HG03139 (cell line): Measurements from ENCODE around the gene ADAMTS10.
"Not testable (repeated sequence)": the region's sequence is repeated elsewhere in the genome, so short reads cannot be mapped to it uniquely, and the experiment has no call there.

ENCODE experiments used
- ATAC-seq: cut with Tn5 transposase; IDR thresholded peaks from one replicate; pipeline ENCODE4 v1.9.1; 2021; ENCODE audit not compliant: unreplicated experiment

The ADAMTS10 gene

GRCh38 chr19:8566855-8567254, 43.7 kb downstream of the ADAMTS10 start:
- no peak for ATAC-seq

GRCh38 chr19:8564866-8565265, 45.6 kb downstream of the ADAMTS10 start:
- not testable (repeated sequence) for ATAC-seq

- ATAC-seq, result no peak
Measured at GRCh38 chr19:8561075-8561764, 49.3 kb downstream of the ADAMTS10 start.

GRCh38 chr19:8558325-8558724, 52.2 kb downstream of the ADAMTS10 start:
- no peak for ATAC-seq

GRCh38 chr19:8557642-8558238, 52.8 kb downstream of the ADAMTS10 start:
- ATAC-seq, result no peak

- ATAC-seq, result not testable (repeated sequence)
Measured at GRCh38 chr19:8553729-8554128, 56.8 kb downstream of the ADAMTS10 start.

- no peak for ATAC-seq
Measured at GRCh38 chr19:8552810-8553209, 57.7 kb downstream of the ADAMTS10 start.

GRCh38 chr19:8550070-8550469, 60.4 kb downstream of the ADAMTS10 start:
- no peak for ATAC-seq

- no peak for ATAC-seq
Measured at GRCh38 chr19:8545743-8546142, 64.8 kb downstream of the ADAMTS10 start.

- ATAC-seq, result no peak
Measured at GRCh38 chr19:8544168-8544567, 66.3 kb downstream of the ADAMTS10 start.

GRCh38 chr19:8539621-8540149, 70.8 kb downstream of the ADAMTS10 start:
- no peak for ATAC-seq

- ATAC-seq, result no peak
Measured at GRCh38 chr19:8537099-8537498, 73.4 kb downstream of the ADAMTS10 start.

GRCh38 chr19:8536282-8536681, 74.2 kb downstream of the ADAMTS10 start:
- ATAC-seq, result no peak

GRCh38 chr19:8532225-8532624, 78.3 kb downstream of the ADAMTS10 start:
- ATAC-seq, result no peak

GRCh38 chr19:8531470-8531869, 79.0 kb downstream of the ADAMTS10 start:
- ATAC-seq, result no peak
